Mucosa of descending colon (tissue), 3 donors: ENCODE results near the gene PRR22. TPM values are rescaled to one million over a fixed set of nuclear protein-coding genes. Genes with fewer than 3 reads are reported as not detected.

Experiments used
- ATAC-seq: fragments of 200-7000 bp; cut with Tn5 transposase; one replicate; pipeline ENCODE4 v1.9.1; 2020; ENCODE audit warnings: mild to moderate bottlenecking, moderate library complexity
- DNase-seq, 3 donors: peaks; one replicate each; pipeline ENCODE4 v3.0.0-alpha.2; 2020
- H3K36me3 ChIP-seq: fragments of 200-600 bp; one replicate; pipeline ENCODE4 v1.8.0; 2021; ENCODE audit warnings: low read depth, mild to moderate bottlenecking
- H3K4me1 ChIP-seq: fragments of 200-600 bp; one replicate; pipeline ENCODE4 v1.8.0; 2021; ENCODE audit warnings: low read depth, mild to moderate bottlenecking
- H3K4me3 ChIP-seq: fragments of 200-600 bp; one replicate; pipeline ENCODE4 v1.8.0; 2021; ENCODE audit warnings: mild to moderate bottlenecking
- H3K9me3 ChIP-seq: fragments of 200-600 bp; one replicate; pipeline ENCODE4 v1.8.0; 2021; ENCODE audit warnings: mild to moderate bottlenecking
- CTCF ChIP-seq: fragments of 200-600 bp; IDR thresholded peaks from one replicate; pipeline ENCODE4 v1.8.0; 2022; ENCODE audit warnings: antibody characterized with exemption, mild to moderate bottlenecking
- intact Hi-C, 2 donors: fragments of 100-400 bp; cut with DNase I in 1 of 2; cut with micrococcal nuclease in 1 of 2; formaldehyde crosslinking; loops; one replicate each; pipeline versions ENCODE4 v1.11.0 to v1.11.1; 2022; cut with DNase I, micrococcal nuclease
- total RNA-seq, 3 donors: library from RNA; stranded (reverse); fragmentation: NEBNext Ultra II Directional in 2 of 3; extraction: Animal tissue kit (Norgen Biotek cat#: 25700) in 2 of 3; gene quantifications; one replicate each; pipeline versions ENCODE4 v1.2.1 to v1.2.4, GENCODE V29; 2021 to 2023
- donor health status: DM: no; HTN: no; CAD: no; lungs with moderate emphysema.
- donor health status: DM: no; HTN: no; CAD: no.
- donor health status: DM: no; HTN: yes; CAD: no.

Gene PRR22
- total RNA-seq, 3 donors from 2014 or later, result 3.1 to 6.8 (median 4.1) TPM

GRCh38 chr19:5828661-5829566 is 44.4 kb upstream of the PRR22 start:
- DNase-seq, result peak in 1 of 3 donors; percentile 61
- intact Hi-C loops, result no loop called here

GRCh38 chr19:5827891-5828660 is 43.5 kb upstream of the PRR22 start:
- no peak for TF ChIP-seq CTCF
- DNase-seq, result peak; percentile 94 to 96 (median 95)
- Histone ChIP-seq H3K9me3 (no peaks in the 10 kb centered on the region), H3K36me3 (no peaks in the 10 kb centered on the region), H3K4me3 (no peak overlapping the region), H3K4me1 (peaks cover 19% of the 10 kb centered on the region)
- ATAC-seq, result peak; percentile 85
- intact Hi-C loops, result no loop called here

More at GRCh38 chr19:5828661-5829566, 44.4 kb upstream of the PRR22 start:
- Histone ChIP-seq H3K4me1 (peaks cover 19% of the 10 kb centered on the region), H3K9me3 (no peaks in the 10 kb centered on the region), H3K36me3 (no peaks in the 10 kb centered on the region), H3K4me3 (no peak overlapping the region)
- no peak for ATAC-seq
- TF ChIP-seq CTCF, result no peak

GRCh38 chr19:5827342-5827890 is 42.9 kb upstream of the PRR22 start:
- intact Hi-C loops, result no loop called here
- Histone ChIP-seq H3K4me1 (peaks cover 19% of the 10 kb centered on the region), H3K36me3 (no peaks in the 10 kb centered on the region), H3K9me3 (no peaks in the 10 kb centered on the region), H3K4me3 (no peak overlapping the region)
- no peak for ATAC-seq
- peak in 1 of 3 donors; percentile 53 for DNase-seq
- TF ChIP-seq CTCF, result no peak

GRCh38 chr19:5826531-5827341 is 42.2 kb upstream of the PRR22 start:
- TF ChIP-seq CTCF, result no peak
- DNase-seq, result peak; percentile 85 to 91 (median 89)
- Histone ChIP-seq H3K4me3 (no peak overlapping the region), H3K9me3 (no peaks in the 10 kb centered on the region), H3K4me1 (peaks cover 19% of the 10 kb centered on the region), H3K36me3 (no peaks in the 10 kb centered on the region)
- intact Hi-C loops, result no loop called here
- peak; percentile 49 for ATAC-seq

GRCh38 chr19:5825178-5825577 is 40.6 kb upstream of the PRR22 start:
- peaks cover 19% of the 10 kb centered on the region for H3K4me1 ChIP-seq
- DNase-seq (no peak), ATAC-seq (no peak)
- no peaks in the 10 kb centered on the region for H3K9me3 ChIP-seq
- H3K36me3 ChIP-seq, result no peaks in the 10 kb centered on the region
- TF ChIP-seq CTCF, result no peak
- H3K4me3 ChIP-seq, result no peak overlapping the region
- intact Hi-C loops, result no loop called here
